GM10266 (cell line): ENCODE results near the gene NFIX.

Experiments used
- DNase-seq: peaks from one replicate; pipeline ENCODE4 v3.0.0; 2012; ENCODE audit errors: extremely low spot score
- CTCF ChIP-seq: IDR thresholded peaks from 2 replicates; pipeline ENCODE4 v1.5.1; 2012; ENCODE audit warnings: mild to moderate bottlenecking, low read depth; ENCODE audit not compliant: control insufficient read depth, insufficient read depth; ENCODE audit errors: missing control alignments

Gene NFIX

DNA sequence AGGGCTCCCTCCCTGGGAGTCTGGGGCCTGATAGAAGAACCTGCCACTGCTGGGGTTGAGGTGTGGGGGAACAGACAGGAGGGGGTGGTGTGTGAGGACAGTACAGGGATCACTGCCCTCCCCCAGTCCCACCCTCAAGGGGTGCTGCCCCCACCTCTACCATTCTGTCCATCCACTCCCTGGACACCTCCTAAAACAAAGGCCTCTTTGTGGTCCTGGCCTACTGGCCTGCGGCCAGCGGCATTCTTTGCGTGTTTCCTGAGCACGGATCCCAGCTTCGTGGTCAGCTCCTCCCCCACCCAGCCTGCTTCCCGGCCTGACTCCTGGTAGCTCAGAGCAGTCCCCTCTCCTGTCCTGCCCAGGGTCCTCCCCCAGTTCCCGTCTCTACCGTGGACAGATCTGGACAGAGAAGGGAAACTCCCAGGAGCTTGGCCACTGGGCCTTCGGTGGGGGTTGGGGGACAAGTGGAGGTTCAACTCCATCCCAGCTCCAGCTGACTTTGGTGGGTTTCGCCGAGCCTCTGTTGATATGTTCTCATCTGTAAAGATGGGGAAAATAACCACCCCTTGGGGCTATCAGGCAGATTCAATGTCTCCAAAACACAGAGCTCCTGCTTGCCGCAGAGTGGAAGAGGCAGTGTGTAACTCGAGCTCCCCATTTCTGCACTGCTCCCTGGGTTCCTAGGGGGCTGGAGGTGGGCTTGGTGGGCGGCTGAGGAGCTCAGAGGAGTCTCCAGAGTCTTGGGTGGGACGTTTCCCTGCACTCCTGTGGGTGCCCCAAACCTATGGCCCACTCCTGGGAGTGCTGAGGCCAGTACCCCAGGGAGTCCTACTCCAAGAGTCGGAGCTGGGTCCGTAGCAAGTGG, 58.7 kb downstream of the NFIX start:
- no peak for TF ChIP-seq CTCF
- DNase-seq: no peak

- no peak for DNase-seq
- TF ChIP-seq CTCF: no peak
Measured at GRCh38 chr19:13054626-13055212, 59.4 kb downstream of the NFIX start.

DNA sequence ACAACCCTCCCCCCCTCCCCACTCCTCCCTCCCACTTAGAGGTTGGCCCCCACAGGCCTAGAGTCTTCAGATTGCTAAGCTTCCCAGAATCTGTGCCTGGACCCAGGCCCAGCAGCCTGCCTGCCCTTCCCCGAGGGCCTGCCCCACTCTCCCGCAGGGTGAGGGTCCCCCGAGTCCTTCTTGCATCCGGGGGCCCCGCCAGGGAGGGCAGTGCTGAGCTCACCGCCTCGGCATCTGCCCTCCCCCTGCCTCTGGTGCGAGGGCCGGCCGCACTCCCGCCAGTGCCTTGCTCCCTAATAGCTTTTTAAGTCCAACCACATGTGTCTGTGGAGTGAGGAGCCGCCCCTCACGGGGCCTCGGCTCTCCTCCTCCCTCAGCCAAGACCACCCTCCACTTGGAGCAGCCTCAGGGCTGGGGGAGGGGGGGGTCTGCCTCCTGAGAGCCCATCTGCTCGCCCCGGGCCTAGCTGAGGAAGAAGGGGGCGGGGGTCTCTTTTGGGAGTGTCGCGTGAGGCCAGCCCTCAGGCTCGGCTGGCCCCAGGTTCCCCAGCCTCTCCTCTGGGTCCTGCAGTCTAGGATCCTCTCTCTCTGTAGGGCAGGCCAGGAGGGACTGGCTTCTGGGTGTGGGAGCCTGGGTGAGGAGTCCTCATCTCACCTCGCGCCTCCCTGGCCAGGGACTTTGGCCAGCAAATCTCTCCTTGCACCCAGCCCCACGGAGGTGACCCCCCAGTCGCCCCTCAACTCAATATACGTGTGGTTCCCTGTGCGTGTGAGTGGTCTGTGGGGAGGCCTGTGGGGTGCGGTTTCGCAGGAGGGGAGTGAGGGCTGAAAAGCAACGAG, 60.2 kb downstream of the NFIX start:
- TF ChIP-seq CTCF: no peak
- DNase-seq: no peak

- TF ChIP-seq CTCF: no peak
- DNase-seq: no peak
Measured at GRCh38 chr19:13056052-13056660, 60.9 kb downstream of the NFIX start.

GRCh38 chr19:13057147-13057572, 61.9 kb downstream of the NFIX start:
- TF ChIP-seq CTCF: no peak
- no peak for DNase-seq

- no peak for TF ChIP-seq CTCF
- DNase-seq: no peak
Measured at GRCh38 chr19:13057744-13058143, 62.5 kb downstream of the NFIX start.
